ENCODE measurements around the gene KLHDC7B. TPM values are rescaled to one million over a fixed set of nuclear protein-coding genes. Genes with fewer than 3 reads are reported as not detected.

The KLHDC7B gene
- total RNA-seq (2016; rRNA removed; fragmentation: Illumina TruSeq; extraction: Trizol), result not detected in 2 replicates
- total RNA-seq (2016; cell fraction: cytosol; rRNA removed; fragmentation: Illumina TruSeq; extraction: Trizol; ENCODE audit: low read depth), result not detected in 2 replicates
- not detected in 2 replicates for total RNA-seq (2016; cell fraction: insoluble cytoplasmic fraction; rRNA removed; fragmentation: Illumina TruSeq; extraction: Trizol)
- total RNA-seq (2016; cell fraction: membrane; rRNA removed; fragmentation: Illumina TruSeq; extraction: Trizol), result not detected in 2 replicates
- not detected in 2 replicates for total RNA-seq (2016; cell fraction: nucleus; rRNA removed; fragmentation: Illumina TruSeq; extraction: Trizol)
- polyA plus RNA-seq (2011; rRNA removed), result 0.11 and 0.17 TPM in 2 replicates
- 0.09 TPM in 2 replicates for polyA plus RNA-seq (2011; cell fraction: cytosol; rRNA removed)
- polyA plus RNA-seq (2011; cell fraction: nucleus; rRNA removed), result 0.68 and 0.81 TPM in 2 replicates
- polyA plus RNA-seq (2012), result 0.12 and 0.47 TPM in 2 replicates
- polyA plus RNA-seq (2016; cell fraction: cytosol; fragmentation: Illumina TruSeq; extraction: Trizol; ENCODE audit: low read depth), result 0.03 TPM in 1 of 2 replicates, not detected in the other
- polyA plus RNA-seq (2016; cell fraction: insoluble cytoplasmic fraction; fragmentation: Illumina TruSeq; extraction: Trizol; ENCODE audit: low read depth), result not detected in 2 replicates
- not detected in 2 replicates for polyA plus RNA-seq (2016; cell fraction: membrane; fragmentation: Illumina TruSeq; extraction: Trizol; ENCODE audit: low read depth)
- polyA plus RNA-seq (2016; cell fraction: nucleus; fragmentation: Illumina TruSeq; extraction: Trizol; ENCODE audit: insufficient read depth, low read depth), result 0.09 TPM in 1 of 2 replicates, not detected in the other
- polyA minus RNA-seq (2011; rRNA and poly(A)+ RNA removed; ENCODE audit: low replicate concordance), result 0.24 and 1.1 TPM in 2 replicates
- 0.26 and 0.49 TPM in 2 replicates for polyA minus RNA-seq (2011; cell fraction: cytosol; rRNA and poly(A)+ RNA removed)
- 0.13 and 0.50 TPM in 2 replicates for polyA minus RNA-seq (2011; cell fraction: nucleus; rRNA and poly(A)+ RNA removed)
- percentile 29 among the genes with signal in this experiment for Bru-seq, nascent RNA
- BruChase-seq, experiment 1, labeled RNA remaining after a 6-hour chase, result percentile 41 among the genes with signal in this experiment
- percentile 34 among the genes with signal in this experiment for BruChase-seq, experiment 2, labeled RNA remaining after a 2-hour chase
- long read RNA-seq, experiment 1, result 0 reads
- long read RNA-seq, experiment 2, full-length matches to known transcripts, result 5 of 5 reads
- long read RNA-seq, experiment 2, partial matches to known transcripts, result 0 of 5 reads
- long read RNA-seq, experiment 2, other reads (novel, unspliced or antisense), result 0 of 5 reads

GRCh38 chr22:50545522-50546325 lies at the start of gene KLHDC7B:
KLHDC7B (plus strand) TSS chr22:50545899; CDS start chr22:50546244, 345 bp downstream.
- CTCF ChIA-PET (ENCODE audit: low intra/inter-chr PET ratio, low total read pairs), result no interaction called here
- intact Hi-C loops (cut with micrococcal nuclease; ENCODE audit: unreplicated experiment) (no loop called here), in situ Hi-C loops (cut with HindIII; ENCODE audit: extremely low pct_ligation_motif_present, low pct_unique_long_range_greater_than_20kb) (no loop called here)
- peak within 1 kb of the TSS; percentile 45; the same call in 1 of the 2 replicates for H3K4me2 ChIP-seq (ENCODE audit: low read depth, low read length)
- H3K79me2 ChIP-seq (ENCODE audit: insufficient read depth, low read length), result no peaks in the 10 kb centered on the region
- no peaks in the 10 kb centered on the region for H3K9me3 ChIP-seq (ENCODE audit: low read length)
- peaks cover 24% of the 10 kb centered on the region for H3K4me1 ChIP-seq (ENCODE audit: insufficient read depth, low read length)
- H3K9ac ChIP-seq (ENCODE audit: insufficient read depth, low read depth, low read length), result no peak within 1 kb of the TSS
- H3K27me3 ChIP-seq (ENCODE audit: control insufficient read depth in 1 of 2, insufficient read depth in 2 of 2, low read length in 2 of 2), result peaks cover 3 to 30% of the 10 kb centered on the region in 2 experiments
- H3K27ac ChIP-seq (ENCODE audit: extremely low read length, insufficient read depth, low read length), result no peak within 1 kb of the TSS
- H3K36me3 ChIP-seq (replicated peaks in 1 of 2; ENCODE audit: control insufficient read depth in 1 of 2, insufficient read depth in 2 of 2, low read length in 2 of 2), result no peaks in the 10 kb centered on the region
- WGBS (ENCODE audit: low lambda C conversion rate), result 0% methylated on average over 6 of the region's 10 CpGs
- POLR2A ChIA-PET, result interaction anchor here (0.9 to 4.2 kb wide), 12 partner anchors 12 to 283 kb away, joined by 3 to 34 read pairs (median 6); partner anchors contain the start of genes CHKB, LMF2, NCAPH2 and SCO2
- no peak for DNase-seq (ENCODE audit: low spot score)
- H4K20me1 ChIP-seq (ENCODE audit: insufficient read depth, low read length), result no peaks in the 10 kb centered on the region
- peak within 1 kb of the TSS in 2 of 3 experiments; percentile 32 to 33; a peak in 3 of 6 replicates for H3K4me3 ChIP-seq (replicated peaks in 1 of 3; ENCODE audit: insufficient read depth in 1 of 3, low read depth in 2 of 3, low read length in 3 of 3)
- no peak within 1 kb of the TSS for H2AFZ ChIP-seq (ENCODE audit: low read length)
- no peak for FAIRE-seq
- no TSS peak for BruUV-seq (replicated peaks)
- peak; percentile 39 for ATAC-seq
- TF ChIP-seq ZNF503 (CRISPR knock-in tag; IDR thresholded peaks at IDR 0.05), result no peak
- TF ChIP-seq, protein P1, sequence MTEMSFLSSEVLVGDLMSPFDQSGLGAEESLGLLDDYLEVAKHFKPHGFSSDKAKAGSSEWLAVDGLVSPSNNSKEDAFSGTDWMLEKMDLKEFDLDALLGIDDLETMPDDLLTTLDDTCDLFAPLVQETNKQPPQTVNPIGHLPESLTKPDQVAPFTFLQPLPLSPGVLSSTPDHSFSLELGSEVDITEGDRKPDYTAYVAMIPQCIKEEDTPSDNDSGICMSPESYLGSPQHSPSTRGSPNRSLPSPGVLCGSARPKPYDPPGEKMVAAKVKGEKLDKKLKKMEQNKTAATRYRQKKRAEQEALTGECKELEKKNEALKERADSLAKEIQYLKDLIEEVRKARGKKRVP (CRISPR knock-in tag; IDR thresholded peaks at IDR 0.05), result peak in 1 of 2 experiments; percentile 94; a peak in 2 of 4 replicates
- no peak for TF ChIP-seq TCF12 (IDR thresholded peaks at IDR 0.05)
- no peak for TF ChIP-seq TCF12 (CRISPR knock-in tag; IDR thresholded peaks at IDR 0.05)
- peak; percentile 18; the same call in 1 of the 2 replicates for TF ChIP-seq PATZ1 (CRISPR knock-in tag; IDR thresholded peaks at IDR 0.05)
- 0 out of 2 replicates have a peak, but pooled peaks have one; percentile 22 for TF ChIP-seq CEBPB (IDR thresholded peaks at IDR 0.05; ENCODE audit: borderline replicate concordance, low read depth, low read length)
- no peak for TF ChIP-seq TOPORS (CRISPR knock-in tag; IDR thresholded peaks at IDR 0.05)
- TF ChIP-seq, protein P2, sequence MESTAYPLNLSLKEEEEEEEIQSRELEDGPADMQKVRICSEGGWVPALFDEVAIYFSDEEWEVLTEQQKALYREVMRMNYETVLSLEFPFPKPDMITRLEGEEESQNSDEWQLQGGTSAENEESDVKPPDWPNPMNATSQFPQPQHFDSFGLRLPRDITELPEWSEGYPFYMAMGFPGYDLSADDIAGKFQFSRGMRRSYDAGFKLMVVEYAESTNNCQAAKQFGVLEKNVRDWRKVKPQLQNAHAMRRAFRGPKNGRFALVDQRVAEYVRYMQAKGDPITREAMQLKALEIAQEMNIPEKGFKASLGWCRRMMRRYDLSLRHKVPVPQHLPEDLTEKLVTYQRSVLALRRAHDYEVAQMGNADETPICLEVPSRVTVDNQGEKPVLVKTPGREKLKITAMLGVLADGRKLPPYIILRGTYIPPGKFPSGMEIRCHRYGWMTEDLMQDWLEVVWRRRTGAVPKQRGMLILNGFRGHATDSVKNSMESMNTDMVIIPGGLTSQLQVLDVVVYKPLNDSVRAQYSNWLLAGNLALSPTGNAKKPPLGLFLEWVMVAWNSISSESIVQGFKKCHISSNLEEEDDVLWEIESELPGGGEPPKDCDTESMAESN (CRISPR knock-in tag; conservative IDR thresholded peaks at IDR 0.05), result 0 out of 2 replicates have a peak, but pooled peaks have one; percentile 31
- no peak for TF ChIP-seq ZNF670 (CRISPR knock-in tag; IDR thresholded peaks at IDR 0.05; ENCODE audit: borderline replicate concordance)
- no peak for TF ChIP-seq PHF5A (CRISPR knock-in tag; IDR thresholded peaks at IDR 0.05; ENCODE audit: low read depth, unreplicated experiment)
